Lower lobe of right lung (tissue), 2 donors: ENCODE measurements around the gene TSEN54. TPM values are rescaled to one million over a fixed set of nuclear protein-coding genes. Genes with fewer than 3 reads are reported as not detected.

Experiments
- ATAC-seq, 2 donors: fragments of 200-7000 bp; cut with Tn5 transposase; one replicate each; pipeline ENCODE4 v1.9.1; 2020 to 2022; ENCODE audit warnings: mild to moderate bottlenecking in 2 of 2, moderate library complexity in 2 of 2
- DNase-seq: peaks from one replicate; pipeline ENCODE4 v3.0.0-alpha.2; 2020
- H3K27ac ChIP-seq: fragments of 200-600 bp; one replicate; pipeline ENCODE4 v1.8.0; 2022
- H3K27me3 ChIP-seq: fragments of 200-600 bp; one replicate; pipeline ENCODE4 v1.8.0; 2022; ENCODE audit warnings: low read depth
- H3K36me3 ChIP-seq: fragments of 200-600 bp; one replicate; pipeline ENCODE4 v1.8.0; 2022; ENCODE audit warnings: mild to moderate bottlenecking
- H3K4me1 ChIP-seq: fragments of 200-600 bp; one replicate; pipeline ENCODE4 v1.8.0; 2022
- H3K4me3 ChIP-seq: fragments of 200-600 bp; one replicate; pipeline ENCODE4 v1.8.0; 2022; ENCODE audit warnings: mild to moderate bottlenecking
- H3K9me3 ChIP-seq: fragments of 200-600 bp; one replicate; pipeline ENCODE4 v1.8.0; 2022
- CTCF ChIP-seq: fragments of 200-600 bp; IDR thresholded peaks from one replicate; pipeline ENCODE4 v1.8.0; 2022; ENCODE audit warnings: antibody characterized with exemption, mild to moderate bottlenecking
- intact Hi-C: fragments of 100-400 bp; cut with DNase I; formaldehyde crosslinking; loops from one replicate; pipeline ENCODE4 v1.11.0; 2022
- total RNA-seq: library from RNA; stranded (reverse); fragmentation: NEBNext Ultra II Directional; extraction: Animal tissue kit (Norgen Biotek cat#: 25700); gene quantifications from one replicate; pipeline ENCODE4 v1.2.1, GENCODE V29; 2021
- donor health status: DM: no; HTN: yes; CAD: no; lungs with severe emphysema.

TSEN54 gene
- total RNA-seq, 1 donor from 2014 or later: 20.4 TPM

GRCh38 chr17:75509528-75510258, 6.6 kb upstream of the TSEN54 start:
- Histone ChIP-seq H3K4me1 (peaks cover 55% of the 10 kb centered on the region), H3K9me3 (no peaks in the 10 kb centered on the region), H3K27me3 (no peaks in the 10 kb centered on the region), H3K4me3 (peak overlapping the region; percentile 68), H3K27ac (peak overlapping the region; percentile 86), H3K36me3 (peaks cover 48% of the 10 kb centered on the region)
- no peak for TF ChIP-seq CTCF
- intact Hi-C loops: no loop called here
- ATAC-seq: peak; percentile 22 to 34
- DNase-seq: peak; percentile 68

- peaks cover 57% of the 10 kb centered on the region for H3K4me1 ChIP-seq
- intact Hi-C loops: no loop called here
These were observed 5.1 kb upstream of the TSEN54 start for GRCh38 chr17:75511270-75511609.

GRCh38 chr17:75511610-75512575, 4.4 kb upstream of the TSEN54 start:
- DNase-seq: peak; percentile 85
- peaks cover 60% of the 10 kb centered on the region for H3K4me1 ChIP-seq
- no peaks in the 10 kb centered on the region for H3K9me3 ChIP-seq
- H3K4me3 ChIP-seq: peak overlapping the region; percentile 68
- intact Hi-C loops: no loop called here
- peak in 1 of 2 donors; percentile 4 for ATAC-seq
- H3K27me3 ChIP-seq: no peaks in the 10 kb centered on the region
- peaks cover 26% of the 10 kb centered on the region for H3K36me3 ChIP-seq
- no peak for TF ChIP-seq CTCF
- H3K27ac ChIP-seq: peak overlapping the region; percentile 86

More at GRCh38 chr17:75511270-75511609, 5.1 kb upstream of the TSEN54 start:
- Histone ChIP-seq H3K27ac (peak overlapping the region; percentile 86), H3K9me3 (no peaks in the 10 kb centered on the region), H3K36me3 (peaks cover 33% of the 10 kb centered on the region), H3K27me3 (no peaks in the 10 kb centered on the region), H3K4me3 (peak overlapping the region; percentile 68)
- DNase-seq: no peak
- no peak for ATAC-seq
- TF ChIP-seq CTCF: no peak

- Histone ChIP-seq H3K4me3 (peak overlapping the region; percentile 68), H3K27me3 (no peaks in the 10 kb centered on the region), H3K9me3 (no peaks in the 10 kb centered on the region), H3K27ac (peak overlapping the region; percentile 86), H3K4me1 (peaks cover 69% of the 10 kb centered on the region), H3K36me3 (peaks cover 14% of the 10 kb centered on the region)
- TF ChIP-seq CTCF: no peak
- DNase-seq (no peak), ATAC-seq (no peak)
- intact Hi-C loops: no loop called here
These were observed 3.2 kb upstream of the TSEN54 start for GRCh38 chr17:75512926-75513640.

GRCh38 chr17:75513641-75514000, 2.7 kb upstream of the TSEN54 start:
- no peaks in the 10 kb centered on the region for H3K27me3 ChIP-seq
- peak overlapping the region; percentile 68 for H3K4me3 ChIP-seq
- ATAC-seq: no peak
- intact Hi-C loops: no loop called here
- H3K9me3 ChIP-seq: no peaks in the 10 kb centered on the region
- DNase-seq: peak; percentile 43
- peaks cover 13% of the 10 kb centered on the region for H3K36me3 ChIP-seq
- peaks cover 65% of the 10 kb centered on the region for H3K4me1 ChIP-seq
- no peak for TF ChIP-seq CTCF
- peak overlapping the region; percentile 86 for H3K27ac ChIP-seq
